Thyroid gland (tissue), 4 donors: ENCODE results near the gene SIRT1.

ENCODE experiments used
- CTCF ChIP-seq, 6 experiments: fragments of 200-600 bp in 3 of 6; fragments of 450-650 bp in 3 of 6; sonication (generic) in 3 of 6; IDR thresholded peaks; one replicate each; pipeline ENCODE4 v1.5.1; 2016 to 2019; ENCODE audit warnings: antibody characterized with exemption in 6 of 6, mild to moderate bottlenecking in 2 of 6, inconsistent platforms in 1 of 6, moderate library complexity in 1 of 6
- POLR2A ChIP-seq, 2 donors: fragments of 450-650 bp; IDR thresholded peaks; one replicate each; pipeline ENCODE4 v1.6.1; 2017; ENCODE audit warnings: antibody characterized with exemption in 2 of 2, mild to moderate bottlenecking in 2 of 2, moderate library complexity in 1 of 2

DNA sequence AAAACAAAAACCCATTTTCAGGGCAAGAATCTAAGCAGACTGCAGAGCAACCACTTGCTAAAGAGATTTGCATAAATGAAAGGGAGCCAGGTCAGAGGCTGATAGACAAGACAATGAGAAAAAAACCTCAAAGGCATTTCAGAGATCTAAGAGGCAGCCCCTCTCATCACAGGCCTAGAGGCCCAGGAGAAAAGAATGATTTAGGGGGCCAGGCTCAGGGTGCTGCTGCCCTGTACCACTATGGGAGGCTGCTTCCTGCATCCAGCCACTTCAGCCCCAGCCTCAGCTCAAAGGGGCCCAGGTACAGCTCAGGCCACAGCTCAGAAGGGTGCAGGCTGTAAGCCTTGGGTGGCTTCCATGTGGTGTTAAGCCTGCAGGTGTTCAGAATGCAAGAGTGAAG lies 42.7 kb upstream of the SIRT1 start:
- TF ChIP-seq CTCF (IDR thresholded peaks at IDR 0.05) (no peak), POLR2A (IDR thresholded peaks at IDR 0.05) (no peak)
